ENCODE measurements around the gene TRAPPC10.

DNA sequence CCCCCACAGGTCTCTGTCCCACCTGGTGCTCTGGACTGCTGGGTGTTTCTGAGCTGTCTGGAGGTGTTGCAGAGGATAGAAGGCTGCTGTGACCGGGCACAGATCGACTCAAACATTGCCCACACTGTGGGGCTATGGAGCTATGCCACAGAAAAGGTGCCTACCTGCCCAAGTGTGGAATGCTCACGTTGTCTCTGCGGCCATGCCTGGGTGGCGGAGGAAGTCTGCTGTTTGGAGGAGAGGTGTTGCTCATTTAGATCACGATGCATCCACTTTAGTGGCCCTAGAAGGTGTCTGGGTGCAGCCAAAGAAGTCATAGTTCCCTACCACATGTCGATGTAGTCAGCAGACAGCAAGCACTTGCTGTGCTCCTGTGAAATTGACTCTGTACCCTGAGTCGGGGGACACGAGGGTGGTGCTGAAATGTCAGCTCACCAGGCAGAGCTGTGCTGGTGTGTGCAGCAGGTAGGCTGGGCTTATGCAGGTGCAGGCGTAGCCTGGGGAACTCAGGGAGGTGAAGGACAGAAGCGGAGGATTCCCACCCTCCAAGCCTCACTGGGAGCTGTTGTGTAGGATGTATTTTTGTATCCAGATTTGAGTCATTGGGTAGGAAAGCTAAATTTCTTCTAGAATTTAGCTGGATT, 62.3 kb downstream of the TRAPPC10 start:
- no peak for TF ChIP-seq CTCF (conservative IDR thresholded peaks at IDR 0.05; ENCODE audit: low read length)
- no peak for TF ChIP-seq EZH2phosphoT487 (IDR thresholded peaks at IDR 0.05; ENCODE audit: borderline replicate concordance)
